Measurements from ENCODE around the gene DCTN2. TPM values are rescaled to one million over a fixed set of nuclear protein-coding genes. Genes with fewer than 3 reads are reported as not detected.
"Not testable (repeated sequence)": the region's sequence is repeated elsewhere in the genome, so short reads cannot be mapped to it uniquely, and the experiment has no call there.

The DCTN2 gene
- total and polyA plus RNA-seq, 7 donors, result 118 to 204 (median 142) TPM

DNA sequence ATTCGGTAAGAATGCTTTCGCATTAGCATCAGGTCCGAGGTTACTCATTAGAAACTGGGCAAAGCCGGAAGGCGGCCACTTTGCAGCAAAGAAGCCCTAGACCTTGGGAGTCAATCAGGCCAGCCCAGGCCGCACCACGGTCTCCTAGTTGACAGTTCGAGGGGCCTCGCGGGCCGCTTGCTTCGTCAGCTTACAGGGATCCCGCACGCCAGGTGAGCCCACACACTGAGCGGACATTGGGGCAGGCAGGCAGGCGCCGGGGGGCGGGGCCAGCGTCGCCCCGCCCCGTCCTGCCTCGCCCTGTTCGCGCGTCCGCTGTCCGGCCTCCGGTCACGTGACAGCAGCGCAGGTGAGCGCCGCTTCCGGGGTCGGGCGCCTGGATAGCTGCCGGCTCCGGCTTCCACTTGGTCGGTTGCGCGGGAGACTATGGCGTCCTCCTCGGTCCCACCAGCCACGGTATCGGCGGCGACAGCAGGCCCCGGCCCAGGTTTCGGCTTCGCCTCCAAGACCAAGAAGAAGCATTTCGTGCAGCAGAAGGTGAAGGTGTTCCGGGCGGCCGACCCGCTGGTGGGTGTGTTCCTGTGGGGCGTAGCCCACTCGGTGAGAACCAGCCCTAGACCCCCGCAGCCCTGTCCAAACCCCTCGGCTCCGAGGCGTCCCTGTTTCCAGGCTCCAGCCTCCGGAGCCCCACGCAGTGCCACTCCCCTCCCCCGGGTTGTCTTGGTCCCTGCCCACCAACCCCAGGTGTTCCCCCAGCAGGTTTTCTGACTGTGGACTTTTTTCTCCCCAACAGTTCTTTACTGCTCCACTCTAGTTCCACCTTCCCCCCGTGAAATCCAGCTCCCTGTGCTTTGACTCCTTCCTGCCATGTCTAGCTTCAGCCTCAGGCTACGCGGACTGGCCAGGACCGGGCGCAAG lies 44.1 kb upstream of the DCTN2 start, which contains the start of gene PIP4K2C:
TSS of gene PIP4K2C (plus strand) at position 329 of the 918 bp plus-strand sequence. CDS start at position 427, 98 bp downstream.
- intact Hi-C loops (cut with DNase I), result no loop called here
- DNase-seq, result peak; percentile 89
- H3K9me3 ChIP-seq, result no peaks in the 10 kb centered on the region
- peak within 1 kb of the TSS; percentile 77 to 86 (median 82) for H3K27ac ChIP-seq
- peak; percentile 42 to 75 (median 66) for TF ChIP-seq POLR2AphosphoS5 (IDR thresholded peaks at IDR 0.05)
- peak in 1 of 2 donors; percentile 32 for TF ChIP-seq POLR2A (IDR thresholded peaks at IDR 0.05)
- TF ChIP-seq, protein P1, sequence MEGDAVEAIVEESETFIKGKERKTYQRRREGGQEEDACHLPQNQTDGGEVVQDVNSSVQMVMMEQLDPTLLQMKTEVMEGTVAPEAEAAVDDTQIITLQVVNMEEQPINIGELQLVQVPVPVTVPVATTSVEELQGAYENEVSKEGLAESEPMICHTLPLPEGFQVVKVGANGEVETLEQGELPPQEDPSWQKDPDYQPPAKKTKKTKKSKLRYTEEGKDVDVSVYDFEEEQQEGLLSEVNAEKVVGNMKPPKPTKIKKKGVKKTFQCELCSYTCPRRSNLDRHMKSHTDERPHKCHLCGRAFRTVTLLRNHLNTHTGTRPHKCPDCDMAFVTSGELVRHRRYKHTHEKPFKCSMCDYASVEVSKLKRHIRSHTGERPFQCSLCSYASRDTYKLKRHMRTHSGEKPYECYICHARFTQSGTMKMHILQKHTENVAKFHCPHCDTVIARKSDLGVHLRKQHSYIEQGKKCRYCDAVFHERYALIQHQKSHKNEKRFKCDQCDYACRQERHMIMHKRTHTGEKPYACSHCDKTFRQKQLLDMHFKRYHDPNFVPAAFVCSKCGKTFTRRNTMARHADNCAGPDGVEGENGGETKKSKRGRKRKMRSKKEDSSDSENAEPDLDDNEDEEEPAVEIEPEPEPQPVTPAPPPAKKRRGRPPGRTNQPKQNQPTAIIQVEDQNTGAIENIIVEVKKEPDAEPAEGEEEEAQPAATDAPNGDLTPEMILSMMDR (IDR thresholded peaks at IDR 0.05), result no peak
- H3K27me3 ChIP-seq, result peaks cover 0 to 3% (median 0%) of the 10 kb centered on the region in 3 donors
- peak within 1 kb of the TSS; percentile 72 to 97 (median 84) for H3K4me3 ChIP-seq
- H3K36me3 ChIP-seq, result peaks cover 0 to 20% (median 2%) of the 10 kb centered on the region in 4 donors
- peaks cover 0 to 18% (median 16%) of the 10 kb centered on the region in 4 donors for H3K4me1 ChIP-seq
- 1 to 2% methylated on average over 69 of the region's 69 CpGs for WGBS, 2 donors

GRCh38 chr12:57590479-57590863 lies 43.5 kb upstream of the DCTN2 start:
- Histone ChIP-seq H3K27me3 (peaks cover 0 to 3% (median 0%) of the 10 kb centered on the region in 3 donors), H3K27ac (peak overlapping the region; percentile 77 to 86 (median 82)), H3K9me3 (no peaks in the 10 kb centered on the region), H3K4me3 (peak overlapping the region; percentile 72 to 97 (median 84)), H3K4me1 (peaks cover 0 to 18% (median 16%) of the 10 kb centered on the region in 4 donors), H3K36me3 (peaks cover 0 to 14% (median 2%) of the 10 kb centered on the region in 4 donors)
- TF ChIP-seq POLR2AphosphoS5 (IDR thresholded peaks at IDR 0.05) (no peak), EP300 (IDR thresholded peaks at IDR 0.05) (no peak), POLR2A (IDR thresholded peaks at IDR 0.05) (no peak)
- TF ChIP-seq, protein P1 (IDR thresholded peaks at IDR 0.05), result no peak
- intact Hi-C loops (cut with DNase I), result no loop called here
- 8 to 16% methylated on average over 2 of the region's 2 CpGs for WGBS, 2 donors
- no peak for DNase-seq

GRCh38 chr12:57588951-57589610 lies 42.1 kb upstream of the DCTN2 start:
- H3K9me3 ChIP-seq; H3K4me3 ChIP-seq; H3K27me3 ChIP-seq; intact Hi-C loops (cut with DNase I); H3K36me3 ChIP-seq; H3K27ac ChIP-seq; DNase-seq: not testable (repeated sequence)
- peaks cover 0 to 18% (median 16%) of the 10 kb centered on the region in 4 donors for H3K4me1 ChIP-seq
- 88 to 92% methylated on average over 15 of the region's 15 CpGs for WGBS, 2 donors

GRCh38 chr12:57586832-57587429 lies 39.9 kb upstream of the DCTN2 start:
- intact Hi-C loops (cut with DNase I), result no loop called here
- H3K36me3 ChIP-seq, result no peaks in the 10 kb centered on the region
- no peak overlapping the region for H3K4me3 ChIP-seq
- TF ChIP-seq EP300 (IDR thresholded peaks at IDR 0.05) (no peak), POLR2A (IDR thresholded peaks at IDR 0.05) (no peak), POLR2AphosphoS5 (IDR thresholded peaks at IDR 0.05) (no peak)
- TF ChIP-seq, protein P1 (IDR thresholded peaks at IDR 0.05), result no peak
- H3K27ac ChIP-seq, result no peak overlapping the region
- DNase-seq, result no peak
- 85 to 90% methylated on average over 3 of the region's 3 CpGs for WGBS, 2 donors
- no peaks in the 10 kb centered on the region for H3K9me3 ChIP-seq
- H3K4me1 ChIP-seq, result peaks cover 0 to 14% (median 11%) of the 10 kb centered on the region in 4 donors
- H3K27me3 ChIP-seq, result peaks cover 0 to 3% (median 0%) of the 10 kb centered on the region in 3 donors
